ENCODE results near the gene ZNF592.
"Not testable (repeated sequence)": the region's sequence is repeated elsewhere in the genome, so short reads cannot be mapped to it uniquely, and the experiment has no call there.

The ZNF592 gene
- long read RNA-seq, donor 1, partial matches to known transcripts: 7 of 7 reads
- long read RNA-seq, donor 1, other reads (novel, unspliced or antisense): 0 of 7 reads
- long read RNA-seq, donor 2, full-length matches to known transcripts: 1 of 1 reads
- long read RNA-seq, donor 2, partial matches to known transcripts: 0 of 1 reads
- long read RNA-seq, donor 2, other reads (novel, unspliced or antisense): 0 of 1 reads
- long read RNA-seq, donor 3, full-length matches to known transcripts: 3 of 16 reads
- long read RNA-seq, donor 3, partial matches to known transcripts: 13 of 16 reads
- long read RNA-seq, donor 3, other reads (novel, unspliced or antisense): 0 of 16 reads
- long read RNA-seq, donor 4, full-length matches to known transcripts: 3 of 19 reads
- long read RNA-seq, donor 4, partial matches to known transcripts: 16 of 19 reads
- long read RNA-seq, donor 4, other reads (novel, unspliced or antisense): 0 of 19 reads
- long read RNA-seq, donor 5, full-length matches to known transcripts: 1 of 6 reads
- long read RNA-seq, donor 5, partial matches to known transcripts: 5 of 6 reads
- long read RNA-seq, donor 5, other reads (novel, unspliced or antisense): 0 of 6 reads
- long read RNA-seq, donor 6, full-length matches to known transcripts: 1 of 56 reads
- long read RNA-seq, donor 6, partial matches to known transcripts: 55 of 56 reads
- long read RNA-seq, donor 6, other reads (novel, unspliced or antisense): 0 of 56 reads
- long read RNA-seq, donor 7: 0 reads
- long read RNA-seq, donor 8, full-length matches to known transcripts: 1 of 21 reads
- long read RNA-seq, donor 8, partial matches to known transcripts: 20 of 21 reads
- long read RNA-seq, donor 8, other reads (novel, unspliced or antisense): 0 of 21 reads

DNA sequence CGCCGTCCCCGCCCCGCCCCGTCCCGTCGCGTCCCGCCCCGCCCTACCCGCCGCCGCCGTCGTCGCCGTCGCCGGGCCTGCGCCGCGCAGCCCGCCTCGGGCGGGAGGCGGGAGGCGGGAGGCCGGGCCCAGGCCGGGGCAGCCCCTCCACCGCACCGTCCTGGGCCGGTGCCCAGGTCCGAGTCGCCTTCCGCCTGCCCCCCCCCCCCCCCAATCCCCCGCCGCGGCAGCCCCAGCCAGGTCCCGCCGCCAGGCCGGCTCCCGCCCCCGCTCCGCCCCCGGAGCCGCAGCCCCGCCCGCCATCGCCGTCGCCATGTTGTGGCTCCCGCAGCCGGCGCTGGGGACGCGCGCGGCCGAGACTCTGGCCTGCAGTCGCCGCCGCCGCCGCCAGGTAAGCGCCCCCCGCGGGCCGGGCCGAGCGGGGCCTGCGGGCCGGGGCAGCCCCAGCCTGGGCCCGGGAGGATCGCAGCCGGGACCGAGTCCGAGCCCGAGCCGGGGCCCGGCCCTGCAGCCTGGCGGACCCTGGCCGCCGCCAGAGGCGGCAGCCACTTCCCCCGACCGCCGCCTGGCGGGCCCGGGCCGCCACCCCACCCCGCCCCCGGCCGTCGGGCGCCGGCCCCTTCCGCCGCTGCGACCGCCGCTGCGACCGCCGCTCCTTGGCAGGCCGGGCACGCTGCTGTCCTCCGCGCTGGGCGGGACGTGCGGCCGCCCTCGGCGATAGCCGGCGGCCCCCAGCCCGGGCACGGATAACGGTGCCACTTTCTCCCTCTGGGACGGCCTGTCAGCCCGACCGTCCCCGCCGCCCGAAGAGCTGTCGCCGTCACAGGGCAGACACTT lies at the start of gene ZNF592:
TSS of gene ZNF592 (plus strand) at position 319 of the 837 bp plus-strand sequence. CDS start 34,084 bp downstream, outside the sequence.
- peak; percentile 75 for DNase-seq

DNA sequence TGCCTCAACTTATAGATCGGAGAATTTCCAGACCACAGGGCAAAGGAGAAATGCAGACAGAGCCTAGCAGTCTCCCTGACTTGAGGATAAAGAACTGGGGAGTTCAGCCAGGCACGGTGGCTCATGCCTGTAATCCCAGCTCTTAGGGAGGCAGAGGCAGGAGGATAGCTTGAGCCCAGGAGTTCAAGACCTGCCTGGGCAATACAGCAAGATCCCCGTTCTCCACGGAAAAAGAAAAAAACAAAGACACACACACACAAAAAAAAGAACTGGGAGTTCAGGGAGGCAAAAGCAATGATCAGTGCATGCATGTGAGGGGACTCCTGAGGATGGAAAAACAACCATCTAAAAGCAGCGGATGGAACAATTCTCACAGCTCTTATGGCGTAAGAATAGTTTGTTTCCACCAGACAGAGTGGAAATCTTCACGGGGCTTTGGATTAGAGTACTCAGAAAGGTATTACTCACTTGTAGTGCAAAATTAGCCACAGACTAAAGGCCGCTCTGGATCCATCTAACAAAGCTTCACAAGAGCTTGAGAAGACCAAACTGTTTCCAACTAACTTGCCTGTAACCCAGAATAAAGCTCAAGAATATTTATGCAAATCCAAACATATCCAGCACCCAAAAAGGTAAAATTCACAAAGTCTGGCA lies 48.7 kb upstream of the ZNF592 start:
- DNase-seq: no peak

GRCh38 chr15:84702961-84703482 lies 45.4 kb upstream of the ZNF592 start:
- DNase-seq: no peak

GRCh38 chr15:84703808-84704207 lies 44.6 kb upstream of the ZNF592 start:
- no peak for DNase-seq

- no peak for DNase-seq
Observed at GRCh38 chr15:84714372-84714771, 34.0 kb upstream of the ZNF592 start.

DNA sequence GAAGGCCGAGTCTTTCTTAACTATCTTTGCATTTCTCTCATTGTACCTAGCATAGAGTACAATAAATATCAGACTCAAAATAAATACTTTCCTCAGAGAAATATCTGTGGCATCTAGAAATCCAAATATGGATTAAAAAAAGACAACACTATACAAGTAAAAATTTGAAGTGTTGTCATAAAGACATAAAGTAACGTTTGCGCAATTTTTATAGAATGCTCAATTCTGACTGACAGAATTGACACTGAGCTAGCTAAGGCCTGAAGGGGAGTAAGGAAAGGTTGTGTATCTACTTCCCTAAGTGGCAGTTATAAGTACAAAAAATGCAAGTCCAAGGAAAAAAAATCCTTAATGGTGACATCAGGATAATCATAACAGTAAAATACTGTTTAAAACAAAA lies 33.6 kb upstream of the ZNF592 start:
- DNase-seq: no peak

GRCh38 chr15:84715441-84716035 lies 32.9 kb upstream of the ZNF592 start:
- DNase-seq: no peak

GRCh38 chr15:84716036-84716732 lies 32.2 kb upstream of the ZNF592 start, which contains the start of gene SEC11A:
TSS of gene SEC11A (minus strand) at chr15:84716139. CDS start at chr15:84716075, 64 bp downstream.
- peak; percentile 100 for DNase-seq

DNA sequence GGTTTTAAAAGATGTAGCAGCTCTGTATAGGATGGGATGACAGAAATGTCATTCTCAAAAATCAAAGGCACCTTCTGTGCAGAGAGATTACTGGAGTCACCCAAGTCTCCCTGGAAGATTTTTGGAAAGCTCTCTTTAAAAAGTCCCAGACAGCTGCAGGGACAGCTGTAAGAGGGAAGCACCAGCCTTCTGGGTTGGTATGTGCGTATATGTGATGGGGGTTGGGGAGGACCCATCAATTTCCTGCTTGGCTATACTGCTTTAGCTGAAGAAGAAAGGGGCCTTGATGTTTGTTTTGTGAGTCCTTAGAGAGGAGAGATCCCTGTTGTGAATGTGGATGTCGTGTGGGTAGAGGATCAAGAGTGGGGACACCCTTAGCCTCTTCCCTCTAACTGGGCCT lies 27.0 kb upstream of the ZNF592 start:
- DNase-seq: no peak

- no peak for DNase-seq
Observed at GRCh38 chr15:84722628-84723027, 25.8 kb upstream of the ZNF592 start.

DNA sequence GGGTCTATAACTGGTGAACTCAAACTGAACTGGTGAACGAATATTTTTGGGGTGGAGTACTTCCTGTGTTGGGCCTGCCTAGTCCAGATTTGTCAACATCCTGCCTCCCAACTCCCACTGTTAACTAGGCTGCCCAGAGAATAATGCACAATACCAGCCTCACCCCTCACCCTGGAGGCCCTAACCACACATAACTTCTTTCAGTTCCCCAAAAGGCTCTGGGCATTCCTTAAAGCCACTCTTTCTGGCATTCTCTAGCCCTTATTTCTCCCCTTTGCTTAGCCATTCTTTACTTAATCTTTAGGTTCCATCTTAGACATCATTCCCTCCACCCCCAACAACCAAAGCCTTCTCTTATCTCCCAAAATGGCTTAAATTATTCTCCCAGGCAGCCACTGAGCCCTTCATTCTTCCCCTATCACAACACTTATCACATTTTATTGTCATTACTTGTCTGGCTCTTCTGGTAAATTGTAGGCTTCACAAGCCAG lies 23.3 kb upstream of the ZNF592 start:
- DNase-seq: no peak

DNA sequence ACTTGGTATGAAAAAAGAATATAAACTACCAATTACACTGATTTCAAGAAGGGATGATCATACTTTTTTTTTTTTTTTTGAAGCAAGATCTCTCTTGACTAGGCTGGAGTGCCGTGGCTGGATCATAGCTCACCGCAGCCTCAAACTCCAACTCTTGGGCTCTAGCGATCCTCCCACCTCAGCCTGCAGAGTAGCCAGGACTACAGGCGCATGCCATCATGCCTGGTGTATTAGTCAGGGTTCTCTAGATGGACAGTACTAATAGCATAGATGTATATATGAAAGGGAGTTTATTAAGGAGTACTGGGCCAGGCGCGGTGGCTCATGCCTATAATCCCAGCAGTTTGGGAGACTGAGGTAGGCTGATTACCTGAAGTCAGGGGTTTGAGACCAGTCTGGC lies 21.0 kb upstream of the ZNF592 start:
- DNase-seq: no peak

- DNase-seq: no peak
Observed at GRCh38 chr15:84731774-84732173, 16.6 kb upstream of the ZNF592 start.

DNA sequence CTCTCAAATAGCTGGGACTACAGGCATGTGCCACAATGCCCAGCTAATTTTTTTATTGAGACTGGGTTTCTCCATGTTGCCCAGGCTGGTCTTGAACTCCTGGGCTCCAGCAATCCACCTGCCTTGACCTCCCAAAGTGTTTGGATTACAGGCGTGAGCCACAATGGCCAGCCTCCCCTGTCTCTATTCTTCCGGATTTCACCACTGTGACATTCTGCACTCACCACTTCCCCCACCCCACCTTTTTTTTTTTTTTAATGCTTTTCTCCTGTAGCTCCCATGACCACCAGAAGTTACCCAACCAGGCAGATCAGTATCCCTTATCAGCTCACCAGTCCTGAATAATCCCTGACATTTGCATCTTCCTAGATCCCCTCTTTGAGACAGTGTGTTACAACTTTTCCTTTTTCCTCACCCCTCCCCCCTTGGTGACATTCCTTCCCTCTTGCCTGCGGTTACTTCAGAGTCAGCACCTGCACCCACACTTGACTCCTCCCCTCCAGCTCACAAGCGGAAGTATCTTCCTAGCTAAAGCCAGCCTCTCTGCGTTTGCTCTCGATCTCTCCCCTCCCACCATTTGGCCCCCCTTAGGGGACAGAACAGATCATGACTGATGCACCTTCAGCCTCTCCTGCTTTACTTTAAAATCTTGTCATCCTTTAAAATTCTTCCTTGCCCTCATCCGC lies 13.5 kb upstream of the ZNF592 start:
- DNase-seq: peak; percentile 71

DNA sequence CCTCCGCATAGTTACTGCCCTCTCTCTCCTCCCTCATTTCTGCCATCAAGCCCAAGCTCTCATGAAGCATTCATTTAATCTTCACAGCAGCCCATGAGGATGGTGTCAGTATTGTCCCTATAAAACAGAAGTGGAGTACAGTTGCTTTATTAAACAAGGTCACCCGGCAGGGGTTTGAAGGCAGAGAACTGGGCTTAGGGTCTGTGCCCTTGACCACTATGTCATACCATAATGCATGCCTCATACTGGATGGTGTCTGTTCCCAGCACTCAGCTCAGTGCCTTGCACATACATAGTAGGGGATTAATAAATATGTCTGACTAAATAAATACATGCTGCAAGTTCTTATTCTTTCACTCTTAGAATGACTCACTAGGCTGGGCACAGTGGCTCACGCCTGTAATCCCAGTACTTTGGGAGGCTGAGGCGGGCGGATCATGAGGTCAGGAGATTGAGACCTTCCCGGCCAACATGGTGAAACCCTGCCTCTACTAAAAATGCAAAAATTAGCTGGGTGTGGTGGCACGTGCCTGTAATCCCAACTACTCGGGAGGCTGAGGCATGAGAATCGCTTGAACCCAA lies 12.8 kb upstream of the ZNF592 start:
- DNase-seq: not testable (repeated sequence)

GRCh38 chr15:84736375-84736774 lies 12.0 kb upstream of the ZNF592 start:
- DNase-seq: no peak

DNA sequence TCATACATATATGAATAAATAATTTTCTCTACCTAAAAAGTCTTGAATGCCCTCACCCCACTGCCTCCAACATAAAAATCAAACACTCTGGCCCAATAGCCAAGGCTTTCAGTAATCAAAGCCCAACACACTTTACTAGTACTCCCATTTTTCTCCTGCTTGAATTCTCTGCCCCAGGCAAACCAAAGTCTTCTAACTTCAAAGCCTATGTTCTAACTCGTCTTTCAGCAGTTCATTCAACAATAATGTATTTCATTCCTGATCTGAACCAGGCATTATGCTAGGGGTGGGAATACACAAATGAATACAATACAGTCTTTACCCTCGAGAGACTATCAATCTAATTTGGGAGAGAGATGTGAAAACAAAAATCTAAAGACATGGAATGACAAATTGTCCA lies 11.4 kb upstream of the ZNF592 start:
- no peak for DNase-seq

DNA sequence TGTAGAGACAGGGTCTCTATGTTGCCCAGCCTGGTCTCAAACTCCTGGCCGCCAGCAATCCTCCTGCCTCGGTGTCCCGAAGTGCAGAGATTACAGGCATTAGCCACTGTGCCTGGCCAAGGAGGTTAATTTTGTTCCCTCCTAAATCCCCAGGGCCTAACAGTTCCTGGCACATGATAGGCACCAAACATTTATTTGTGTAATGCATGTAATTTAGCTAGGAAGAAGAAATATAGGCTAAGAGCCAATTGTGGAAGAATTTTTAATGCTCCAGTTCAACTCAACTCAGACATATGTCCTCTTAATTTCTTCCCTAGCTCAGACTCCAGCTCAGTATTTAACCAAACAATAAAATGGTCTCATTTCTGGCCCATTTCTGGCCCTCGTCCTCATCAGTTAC lies 7.7 kb upstream of the ZNF592 start:
- no peak for DNase-seq

GRCh38 chr15:84741121-84741520 lies 7.3 kb upstream of the ZNF592 start:
- no peak for DNase-seq
